Trophoblast cell (in vitro differentiated cells and primary cell): Measurements from ENCODE around the gene CAPN10.

ENCODE experiments used
- DNase-seq, 2 donors: peaks; one replicate each; pipeline ENCODE4 v3.0.0-alpha.2; 2016
- H2AFZ ChIP-seq: 2 replicates; pipeline ENCODE4 v1.6.1; 2013; ENCODE audit warnings: low read length, moderate library complexity, mild to moderate bottlenecking; ENCODE audit not compliant: insufficient read depth, poor library complexity
- H2AK5ac ChIP-seq: 2 replicates; pipeline ENCODE4 v1.6.1; 2013; ENCODE audit warnings: mild to moderate bottlenecking, low read length
- H2BK120ac ChIP-seq: 2 replicates; pipeline ENCODE4 v1.6.1; 2013; ENCODE audit warnings: low read length, mild to moderate bottlenecking, moderate library complexity; ENCODE audit not compliant: insufficient read depth, poor library complexity
- H2BK12ac ChIP-seq: 2 replicates; pipeline ENCODE4 v1.6.1; 2013; ENCODE audit warnings: mild to moderate bottlenecking, low read length, moderate library complexity
- H2BK5ac ChIP-seq: 2 replicates; pipeline ENCODE4 v1.6.1; 2013; ENCODE audit warnings: low read length, low read depth, moderate library complexity, mild to moderate bottlenecking; ENCODE audit not compliant: poor library complexity
- H3K14ac ChIP-seq: 2 replicates; pipeline ENCODE4 v1.6.1; 2013; ENCODE audit warnings: mild to moderate bottlenecking, low read length
- H3K18ac ChIP-seq: 2 replicates; pipeline ENCODE4 v1.6.1; 2013; ENCODE audit warnings: mild to moderate bottlenecking, low read length
- H3K23ac ChIP-seq: 2 replicates; pipeline ENCODE4 v1.6.1; 2013; ENCODE audit warnings: low read length
- H3K27ac ChIP-seq: 2 replicates; pipeline ENCODE4 v1.5.1; 2013; ENCODE audit warnings: low read depth, mild to moderate bottlenecking, inconsistent platforms, low read length, moderate library complexity
- H3K27me3 ChIP-seq: 2 replicates; pipeline ENCODE4 v1.6.1; 2013; ENCODE audit warnings: inconsistent platforms, mild to moderate bottlenecking, low read length, moderate library complexity; ENCODE audit not compliant: insufficient read depth
- H3K36me3 ChIP-seq, 2 experiments: 1 replicate in 1 of 2; 2 replicates in 1 of 2; pipeline ENCODE4 v1.6.1; 2013; ENCODE audit warnings: low read length in 2 of 2, mild to moderate bottlenecking in 2 of 2, moderate library complexity in 1 of 2; ENCODE audit not compliant: insufficient read depth in 2 of 2, control insufficient read depth in 1 of 2
- H3K4ac ChIP-seq: 2 replicates; pipeline ENCODE4 v1.6.1; 2013; ENCODE audit warnings: low read depth, mild to moderate bottlenecking, low read length, moderate library complexity
- H3K4me1 ChIP-seq, 2 experiments: 1 replicate in 1 of 2; 2 replicates in 1 of 2; pipeline ENCODE4 v1.6.1; 2013; ENCODE audit warnings: low read length in 2 of 2, mild to moderate bottlenecking in 2 of 2, moderate library complexity in 1 of 2; ENCODE audit not compliant: insufficient read depth in 2 of 2, control insufficient read depth in 1 of 2
- H3K4me2 ChIP-seq: 2 replicates; pipeline ENCODE4 v1.6.1; 2013; ENCODE audit warnings: inconsistent platforms, mild to moderate bottlenecking, low read length, moderate library complexity
- H3K4me3 ChIP-seq: 2 replicates; pipeline ENCODE4 v1.5.1; 2013; ENCODE audit warnings: mild to moderate bottlenecking, low read depth, low read length, inconsistent platforms
- H3K79me1 ChIP-seq: one replicate; pipeline ENCODE4 v1.6.1; 2013; ENCODE audit warnings: low read length
- H3K79me2 ChIP-seq: 2 replicates; pipeline ENCODE4 v1.6.1; 2013; ENCODE audit warnings: low read length, mild to moderate bottlenecking; ENCODE audit not compliant: control insufficient read depth, insufficient read depth, poor library complexity
- H3K9ac ChIP-seq: 2 replicates; pipeline ENCODE4 v1.6.1; 2013; ENCODE audit warnings: mild to moderate bottlenecking, low read length
- H3K9me3 ChIP-seq: 2 replicates; pipeline ENCODE4 v1.6.1; 2013; ENCODE audit warnings: low read depth, mild to moderate bottlenecking, control low read depth, inconsistent platforms, low read length; ENCODE audit not compliant: insufficient read depth
- H4K12ac ChIP-seq: 2 replicates; pipeline ENCODE4 v1.6.1; 2013; ENCODE audit warnings: low read depth, mild to moderate bottlenecking, low read length, moderate library complexity
- H4K8ac ChIP-seq: 2 replicates; pipeline ENCODE4 v1.6.1; 2013; ENCODE audit warnings: low read depth, mild to moderate bottlenecking, low read length, moderate library complexity
- H4K91ac ChIP-seq: one replicate; pipeline ENCODE4 v1.6.1; 2013; ENCODE audit warnings: low read depth, mild to moderate bottlenecking, low read length, moderate library complexity
- WGBS: extraction: QIAGEN DNeasy Blood & Tissue Kit; methylation state at CpG from one replicate; pipeline ENCODE4 v1.1.7; 2013; ENCODE audit warnings: missing lambda C conversion rate; ENCODE audit not compliant: insufficient read length, insufficient coverage; ENCODE audit errors: extremely low coverage; 5-methylcytosine and 5-hydroxymethylcytosine counted together

The CAPN10 gene

DNA sequence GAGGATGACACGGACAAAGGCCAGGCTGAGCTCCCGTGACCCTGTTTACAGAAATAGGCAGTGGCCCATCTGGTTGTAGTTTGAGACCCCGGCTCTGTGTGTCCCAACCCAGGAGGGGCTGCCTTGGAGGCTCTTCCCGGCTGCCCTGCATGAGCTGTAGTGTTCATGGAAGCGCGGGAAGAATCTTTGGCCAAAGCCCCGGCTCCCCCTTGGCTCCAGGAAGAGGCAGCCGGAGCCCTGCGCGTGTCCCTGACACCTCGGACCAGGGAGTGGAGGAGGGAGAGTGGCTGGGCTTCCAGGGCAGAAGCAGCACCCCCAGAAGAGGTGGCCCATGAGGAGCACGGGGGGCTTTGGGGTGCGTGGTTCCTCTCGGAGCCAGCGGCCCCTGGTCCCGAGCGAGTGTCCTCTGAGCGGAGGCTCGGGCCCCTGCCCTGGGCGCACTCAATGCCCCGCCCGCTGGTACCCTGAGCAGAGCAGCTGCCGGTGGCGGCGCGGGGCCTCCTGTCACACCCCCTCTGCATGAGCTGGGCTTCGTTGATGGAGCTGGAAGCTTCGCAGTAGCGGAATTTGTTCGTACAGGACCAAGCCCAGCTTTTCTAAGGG, 60.5 kb downstream of the CAPN10 start:
- Histone ChIP-seq H4K91ac (no peak overlapping the region), H3K27me3 (no peaks in the 10 kb centered on the region), H2BK12ac (no peak overlapping the region), H3K9ac (no peak overlapping the region), H3K36me3 (no peaks in the 10 kb centered on the region), H3K18ac (no peak overlapping the region), H2AFZ (no peak overlapping the region), H3K4me2 (no peak overlapping the region), H3K23ac (no peak overlapping the region), H3K4ac (no peak overlapping the region), H4K8ac (no peak overlapping the region), H2BK120ac (no peak overlapping the region), H3K14ac (no peak overlapping the region), H4K12ac (no peak overlapping the region), H3K27ac (no peak overlapping the region), H3K79me1 (no peaks in the 10 kb centered on the region), H3K9me3 (peaks cover 6% of the 10 kb centered on the region), H3K79me2 (no peaks in the 10 kb centered on the region), H3K4me1 (no peaks in the 10 kb centered on the region), H2BK5ac (no peak overlapping the region), H3K4me3 (no peak overlapping the region), H2AK5ac (no peak overlapping the region)
- no CpG with 5 or more reads among the region's 30 CpGs for WGBS
- no peak for DNase-seq

DNA sequence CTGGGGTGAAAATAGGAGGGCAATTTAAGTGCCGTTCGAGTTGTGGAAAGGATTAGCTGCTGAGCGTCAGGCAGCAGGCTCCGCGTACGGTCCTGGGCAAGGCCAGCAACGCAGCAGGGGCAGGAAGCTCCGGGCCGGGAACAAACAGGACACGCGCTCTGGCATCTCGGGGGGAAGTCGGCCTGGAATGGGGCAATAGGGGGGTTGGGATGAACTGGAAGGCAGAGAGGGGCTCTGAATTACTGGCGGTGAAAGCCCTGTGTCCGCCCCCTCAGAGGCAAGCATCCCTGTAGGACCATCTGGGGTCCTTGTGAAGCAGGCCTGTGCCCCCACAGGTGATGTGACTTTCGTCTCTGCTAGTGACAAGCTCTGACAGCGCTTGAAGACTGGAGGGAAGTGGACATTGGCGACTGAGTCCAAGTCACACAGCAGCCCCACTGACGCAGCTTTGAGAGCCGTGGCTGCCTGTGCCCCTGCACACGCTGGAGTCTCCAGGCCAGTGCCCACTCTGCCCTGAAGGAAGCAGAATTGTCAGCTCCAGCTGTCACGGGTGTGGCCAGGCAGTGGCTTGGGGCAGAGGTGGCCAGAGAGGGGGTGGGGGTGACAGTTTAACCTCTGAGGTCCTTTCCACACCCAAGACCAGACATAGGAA, 61.1 kb downstream of the CAPN10 start:
- no peak overlapping the region for H3K23ac ChIP-seq
- no CpG with 5 or more reads among the region's 22 CpGs for WGBS
- no peaks in the 10 kb centered on the region for H3K36me3 ChIP-seq
- H3K4me3 ChIP-seq, result no peak overlapping the region
- H3K4ac ChIP-seq, result no peak overlapping the region
- no peak for DNase-seq
- H3K79me2 ChIP-seq, result no peaks in the 10 kb centered on the region
- no peak overlapping the region for H4K8ac ChIP-seq
- no peak overlapping the region for H2AFZ ChIP-seq
- H3K79me1 ChIP-seq, result no peaks in the 10 kb centered on the region
- H3K9me3 ChIP-seq, result peaks cover 6% of the 10 kb centered on the region
- no peak overlapping the region for H3K18ac ChIP-seq
- H2BK120ac ChIP-seq, result no peak overlapping the region
- no peaks in the 10 kb centered on the region for H3K27me3 ChIP-seq
- H3K9ac ChIP-seq, result no peak overlapping the region
- H2BK5ac ChIP-seq, result no peak overlapping the region
- no peak overlapping the region for H3K27ac ChIP-seq
- no peak overlapping the region for H3K14ac ChIP-seq
- H3K4me1 ChIP-seq, result no peaks in the 10 kb centered on the region
- H2BK12ac ChIP-seq, result no peak overlapping the region
- no peak overlapping the region for H3K4me2 ChIP-seq
- no peak overlapping the region for H4K12ac ChIP-seq
- no peak overlapping the region for H2AK5ac ChIP-seq
- H4K91ac ChIP-seq, result no peak overlapping the region

DNA sequence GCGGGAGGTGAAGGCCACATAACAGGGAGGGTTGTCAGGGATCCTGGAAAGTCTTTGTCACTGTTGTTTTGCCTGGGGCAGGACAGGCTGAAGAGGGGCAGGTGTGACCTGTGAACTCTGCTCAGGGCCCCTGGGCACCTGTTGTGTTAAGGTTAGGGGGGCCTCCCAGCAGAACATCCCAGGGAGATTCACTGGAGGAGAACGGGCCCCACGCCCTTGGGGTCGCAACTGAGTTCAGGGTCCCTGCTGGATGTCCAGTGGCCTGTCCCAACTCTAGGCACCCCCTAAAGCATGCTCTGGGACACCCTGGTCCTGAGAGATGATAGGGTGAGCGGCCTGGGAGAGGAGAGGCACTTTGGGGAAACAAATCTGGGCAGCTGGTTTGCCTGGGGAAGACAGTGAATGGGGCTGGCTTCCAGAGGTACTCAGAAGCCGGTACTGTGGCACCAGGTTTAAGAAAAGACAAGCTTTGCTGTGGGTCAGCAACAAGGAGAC, 61.7 kb downstream of the CAPN10 start:
- Histone ChIP-seq H2AK5ac (no peak overlapping the region), H3K9ac (no peak overlapping the region), H3K36me3 (no peaks in the 10 kb centered on the region), H3K4me1 (no peaks in the 10 kb centered on the region), H3K27ac (no peak overlapping the region), H2BK120ac (no peak overlapping the region), H3K14ac (no peak overlapping the region), H3K18ac (no peak overlapping the region), H2AFZ (no peak overlapping the region), H3K9me3 (peaks cover 6% of the 10 kb centered on the region), H3K23ac (no peak overlapping the region), H2BK5ac (no peak overlapping the region), H2BK12ac (no peak overlapping the region), H3K79me1 (no peaks in the 10 kb centered on the region), H4K12ac (no peak overlapping the region), H3K4ac (no peak overlapping the region), H3K27me3 (no peaks in the 10 kb centered on the region), H4K91ac (no peak overlapping the region), H3K4me2 (no peak overlapping the region), H3K4me3 (no peak overlapping the region), H4K8ac (no peak overlapping the region), H3K79me2 (no peaks in the 10 kb centered on the region)
- no CpG with 5 or more reads among the region's 6 CpGs for WGBS
- no peak for DNase-seq
